Activated T-helper 2 cell treated with anti-CD3 and anti-CD28 coated beads, Interferon-gamma antibody, Interleukin-2, Interleukin-4, amounts not matched to agents 10 μg/mL and 5 μg/mL and 100 μg/mL, durations not matched to agents 14 hours and 24 hours and 36 hours (primary cell): Measurements from ENCODE around the gene DAPK1. TPM values are rescaled to one million over a fixed set of nuclear protein-coding genes. Genes with fewer than 3 reads are reported as not detected.

Experiments
- DNase-seq: peaks from one replicate; pipeline ENCODE4 v3.0.0; 2021; ENCODE audit warnings: low spot score
- H3K27ac Mint-ChIP-seq: one replicate; pipeline ENCODE4 v1.8.0; 2021; ENCODE audit warnings: mixed read lengths
- H3K27me3 Mint-ChIP-seq: one replicate; pipeline ENCODE4 v1.8.0; 2021; ENCODE audit warnings: low read depth, mixed read lengths
- H3K36me3 Mint-ChIP-seq: one replicate; pipeline ENCODE4 v1.8.0; 2021; ENCODE audit warnings: low read depth, mixed read lengths
- H3K4me1 Mint-ChIP-seq: one replicate; pipeline ENCODE4 v1.8.0; 2021; ENCODE audit warnings: low read depth, mixed read lengths
- H3K4me3 Mint-ChIP-seq: one replicate; pipeline ENCODE4 v1.8.0; 2021; ENCODE audit warnings: low read depth, mild to moderate bottlenecking, moderate library complexity, mixed read lengths
- H3K9me3 Mint-ChIP-seq: one replicate; pipeline ENCODE4 v1.8.0; 2021; ENCODE audit warnings: mixed read lengths
- intact Hi-C: fragments of 100-400 bp; cut with micrococcal nuclease; formaldehyde crosslinking; loops from one replicate; pipeline ENCODE4 v1.15.1; 2023
- total RNA-seq: library from RNA; stranded (reverse); gene quantifications from 2 replicates; pipeline ENCODE4 v1.2.3, GENCODE V29; 2022

The DAPK1 gene
- total RNA-seq, 1 donor from 2014 or later, result 39.1 TPM

- no peak for DNase-seq
- H3K9me3 Mint-ChIP-seq, result no peaks in the 10 kb centered on the region
- no peak overlapping the region for H3K27ac Mint-ChIP-seq
- no peaks in the 10 kb centered on the region for H3K36me3 Mint-ChIP-seq
- H3K4me1 Mint-ChIP-seq, result no peaks in the 10 kb centered on the region
- no peaks in the 10 kb centered on the region for H3K27me3 Mint-ChIP-seq
- intact Hi-C loops, result no loop called here
- no peak overlapping the region for H3K4me3 Mint-ChIP-seq
Measured at GRCh38 chr9:87599901-87600610, 102.4 kb downstream of the DAPK1 start.

DNA sequence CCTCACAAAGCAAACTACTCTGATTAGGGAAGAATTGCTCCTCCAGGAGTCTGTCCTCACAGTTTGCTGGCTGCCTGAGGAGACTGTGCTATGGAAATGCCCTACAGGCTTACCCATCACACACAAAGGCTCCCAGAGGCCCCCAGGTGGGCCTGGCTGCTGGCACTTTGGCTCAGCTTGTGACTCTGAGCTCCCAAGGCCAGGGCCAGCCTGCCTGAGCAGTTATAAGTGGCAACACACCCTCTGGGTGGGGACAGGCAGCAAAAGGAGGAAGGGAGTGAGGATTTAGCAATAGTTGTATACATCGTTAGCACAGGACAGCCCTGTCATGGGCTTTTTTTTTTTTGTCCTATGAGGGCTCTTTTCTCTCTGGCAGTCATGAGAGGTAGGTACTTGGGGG, 103.5 kb downstream of the DAPK1 start:
- DNase-seq, result no peak
- Mint-ChIP-seq H3K4me3 (no peak overlapping the region), H3K9me3 (no peaks in the 10 kb centered on the region), H3K27me3 (peaks cover 5% of the 10 kb centered on the region), H3K27ac (no peak overlapping the region), H3K4me1 (peaks cover 4% of the 10 kb centered on the region), H3K36me3 (no peaks in the 10 kb centered on the region)
- intact Hi-C loops, result no loop called here

GRCh38 chr9:87601595-87601994, 103.9 kb downstream of the DAPK1 start:
- DNase-seq, result no peak
- Mint-ChIP-seq H3K4me3 (no peak overlapping the region), H3K27me3 (peaks cover 5% of the 10 kb centered on the region), H3K9me3 (no peaks in the 10 kb centered on the region), H3K4me1 (peaks cover 4% of the 10 kb centered on the region), H3K27ac (no peak overlapping the region), H3K36me3 (no peaks in the 10 kb centered on the region)
- intact Hi-C loops, result no loop called here

DNA sequence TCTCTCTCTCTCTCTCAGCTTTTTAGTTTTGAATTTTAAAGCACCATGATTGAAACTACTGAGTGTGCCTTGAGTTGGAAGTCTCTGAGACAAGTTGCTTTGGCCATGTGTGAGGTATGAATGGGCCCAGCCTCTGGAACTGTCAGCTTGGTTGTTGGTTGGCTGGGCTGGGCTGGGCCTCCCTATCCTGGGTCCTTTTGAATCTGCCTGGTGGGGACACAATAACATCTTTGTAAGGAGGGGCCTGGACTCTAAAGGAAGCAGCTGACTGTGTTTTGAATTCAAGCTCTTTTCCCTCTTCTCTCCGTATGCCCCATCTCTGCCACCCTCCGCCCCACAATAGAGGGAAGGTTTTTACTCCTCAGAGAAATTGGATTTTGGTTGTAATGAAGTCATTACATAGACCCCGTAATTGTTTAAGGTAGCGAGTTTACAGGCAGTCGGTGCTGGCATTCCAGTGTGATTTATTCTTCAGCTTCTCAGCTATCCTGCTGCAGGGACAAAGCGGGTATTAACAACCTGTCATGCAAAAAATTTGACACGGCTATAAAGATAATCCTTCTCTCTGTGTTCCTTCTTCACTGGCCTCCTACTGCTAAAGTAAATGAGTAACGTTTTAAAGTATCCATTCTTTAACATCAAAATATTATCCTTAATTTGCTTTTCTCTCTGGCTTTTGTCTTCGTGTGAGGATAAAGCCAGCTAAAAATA, 105.4 kb downstream of the DAPK1 start:
- no peak for DNase-seq
- Mint-ChIP-seq H3K4me1 (peaks cover 4% of the 10 kb centered on the region), H3K4me3 (no peak overlapping the region), H3K27me3 (peaks cover 5% of the 10 kb centered on the region), H3K36me3 (peaks cover 3% of the 10 kb centered on the region), H3K27ac (no peak overlapping the region), H3K9me3 (peaks cover 7% of the 10 kb centered on the region)
- intact Hi-C loops, result no loop called here

DNA sequence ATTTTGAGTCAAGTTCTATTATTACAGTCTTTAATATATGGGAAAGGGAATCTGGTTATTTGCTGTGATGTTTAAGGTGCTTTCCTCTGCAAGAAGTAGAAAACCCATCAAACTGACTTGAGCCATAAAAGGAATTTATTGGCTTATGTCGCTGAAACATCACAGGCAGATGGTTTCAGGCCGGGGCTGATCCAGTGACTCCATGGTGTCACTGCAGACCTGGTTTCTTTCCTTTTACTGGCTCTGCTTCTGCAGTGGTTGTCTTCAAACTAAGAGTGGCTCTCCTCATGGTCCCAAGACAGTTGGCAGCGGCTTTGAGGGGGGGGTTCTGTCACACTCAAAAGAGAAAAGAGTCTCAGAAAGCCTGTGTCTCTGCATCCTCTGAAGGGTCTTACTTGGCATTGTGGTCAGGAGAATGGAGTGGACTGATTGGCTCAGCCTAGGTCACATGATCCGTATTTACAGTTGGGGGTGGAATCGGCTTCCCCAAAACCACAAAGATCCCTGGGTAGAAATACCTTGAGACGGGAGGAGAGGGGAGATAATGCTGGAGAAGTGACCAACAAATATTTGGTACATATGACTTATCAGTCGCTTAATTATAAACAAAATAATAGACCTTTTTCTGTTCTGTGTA, 106.3 kb downstream of the DAPK1 start:
- Mint-ChIP-seq H3K9me3 (peaks cover 7% of the 10 kb centered on the region), H3K4me3 (no peak overlapping the region), H3K27ac (no peak overlapping the region), H3K36me3 (peaks cover 3% of the 10 kb centered on the region), H3K27me3 (peaks cover 5% of the 10 kb centered on the region), H3K4me1 (peaks cover 4% of the 10 kb centered on the region)
- intact Hi-C loops, result no loop called here
- DNase-seq, result no peak

GRCh38 chr9:87604886-87605588, 107.4 kb downstream of the DAPK1 start:
- intact Hi-C loops, result no loop called here
- H3K4me1 Mint-ChIP-seq, result peaks cover 4% of the 10 kb centered on the region
- DNase-seq, result no peak
- H3K9me3 Mint-ChIP-seq, result peaks cover 7% of the 10 kb centered on the region
- peaks cover 5% of the 10 kb centered on the region for H3K27me3 Mint-ChIP-seq
- H3K27ac Mint-ChIP-seq, result no peak overlapping the region
- no peak overlapping the region for H3K4me3 Mint-ChIP-seq
- peaks cover 3% of the 10 kb centered on the region for H3K36me3 Mint-ChIP-seq

DNA sequence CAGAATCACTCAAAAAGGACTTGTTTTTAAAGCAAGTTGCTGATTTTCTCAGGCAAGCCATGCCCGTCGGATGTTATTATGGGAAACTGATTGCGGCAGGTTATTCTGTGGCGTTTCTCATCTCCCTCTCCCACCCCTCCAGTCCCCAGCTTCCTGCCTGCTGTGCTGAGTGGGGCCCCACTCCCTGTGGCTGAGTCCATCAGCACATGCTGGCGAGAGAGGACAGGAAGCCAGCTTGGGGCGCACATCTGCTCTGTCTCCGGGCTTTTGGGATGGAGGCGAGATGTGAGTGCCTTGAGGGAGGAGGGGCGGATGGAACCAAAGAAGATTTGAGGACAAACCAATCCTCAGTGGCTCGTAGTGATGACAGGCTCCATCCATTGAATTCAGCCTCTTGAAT, 108.0 kb downstream of the DAPK1 start:
- Mint-ChIP-seq H3K4me1 (peaks cover 4% of the 10 kb centered on the region), H3K27me3 (peaks cover 5% of the 10 kb centered on the region), H3K36me3 (peaks cover 3% of the 10 kb centered on the region), H3K4me3 (no peak overlapping the region), H3K9me3 (peaks cover 7% of the 10 kb centered on the region), H3K27ac (no peak overlapping the region)
- DNase-seq, result no peak
- intact Hi-C loops, result no loop called here

- Mint-ChIP-seq H3K4me3 (no peak overlapping the region), H3K27me3 (peaks cover 5% of the 10 kb centered on the region), H3K36me3 (peaks cover 3% of the 10 kb centered on the region), H3K27ac (no peak overlapping the region), H3K9me3 (peaks cover 7% of the 10 kb centered on the region), H3K4me1 (peaks cover 4% of the 10 kb centered on the region)
- DNase-seq, result no peak
- intact Hi-C loops, result no loop called here
Measured at GRCh38 chr9:87606841-87607521, 109.3 kb downstream of the DAPK1 start.

GRCh38 chr9:87607859-87608258, 110.2 kb downstream of the DAPK1 start:
- H3K27me3 Mint-ChIP-seq, result peaks cover 5% of the 10 kb centered on the region
- peaks cover 7% of the 10 kb centered on the region for H3K9me3 Mint-ChIP-seq
- intact Hi-C loops, result no loop called here
- H3K4me1 Mint-ChIP-seq, result peaks cover 4% of the 10 kb centered on the region
- H3K27ac Mint-ChIP-seq, result no peak overlapping the region
- no peak overlapping the region for H3K4me3 Mint-ChIP-seq
- DNase-seq, result no peak
- H3K36me3 Mint-ChIP-seq, result peaks cover 3% of the 10 kb centered on the region

DNA sequence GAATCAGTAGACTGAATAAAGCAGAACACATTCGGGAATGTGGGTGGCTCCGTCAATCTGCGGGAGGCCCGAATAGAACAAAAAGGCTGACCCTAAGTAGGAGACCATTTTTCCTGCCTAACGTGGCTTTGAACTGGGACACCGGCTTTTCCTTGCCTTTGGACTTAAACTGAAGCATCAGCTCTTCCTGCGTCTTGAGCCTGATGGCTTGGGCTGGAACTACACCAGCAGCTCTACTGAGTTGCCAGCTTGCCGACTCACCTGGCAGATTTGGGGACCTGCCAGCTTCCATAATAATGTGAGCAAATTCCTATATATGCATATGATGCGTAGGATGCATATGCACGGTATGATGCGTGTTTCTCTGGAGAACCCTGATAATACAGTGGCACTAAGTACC, 111.3 kb downstream of the DAPK1 start:
- peaks cover 5% of the 10 kb centered on the region for H3K27me3 Mint-ChIP-seq
- no peak overlapping the region for H3K27ac Mint-ChIP-seq
- H3K9me3 Mint-ChIP-seq, result peaks cover 7% of the 10 kb centered on the region
- no peak overlapping the region for H3K4me3 Mint-ChIP-seq
- peaks cover 4% of the 10 kb centered on the region for H3K4me1 Mint-ChIP-seq
- H3K36me3 Mint-ChIP-seq, result peaks cover 3% of the 10 kb centered on the region
- intact Hi-C loops, result no loop called here
- DNase-seq, result no peak

GRCh38 chr9:87609486-87609885, 111.8 kb downstream of the DAPK1 start:
- no peak overlapping the region for H3K4me3 Mint-ChIP-seq

More at GRCh38 chr9:87609486-87609885, 111.8 kb downstream of the DAPK1 start:
- Mint-ChIP-seq H3K36me3 (peaks cover 3% of the 10 kb centered on the region), H3K27me3 (peaks cover 5% of the 10 kb centered on the region), H3K4me1 (peaks cover 8% of the 10 kb centered on the region), H3K27ac (no peak overlapping the region), H3K9me3 (peaks cover 7% of the 10 kb centered on the region)
- no peak for DNase-seq
- intact Hi-C loops, result no loop called here
